SK-N-SH (cell line): ENCODE results near the gene SLC2A5.

Experiments
- CHD2 ChIP-seq: fragments of 150-350 bp; IDR thresholded peaks from 2 replicates; pipeline ENCODE4 v1.6.1; 2018; ENCODE audit warnings: low read length; ENCODE audit not compliant: partially characterized antibody
- NFIC ChIP-seq: IDR thresholded peaks from 2 replicates; pipeline ENCODE4 v1.4.0; 2012; ENCODE audit warnings: borderline replicate concordance
- SMC3 ChIP-seq: IDR thresholded peaks from 2 replicates; pipeline ENCODE4 v1.6.1; 2012; ENCODE audit warnings: low read depth, low read length, improper control_type of control experiment
- TAF1 ChIP-seq: IDR thresholded peaks from 2 replicates; pipeline ENCODE4 v1.6.1; 2012; ENCODE audit warnings: low read depth, mild to moderate bottlenecking, low read length, moderate library complexity, borderline replicate concordance
- TF ChIP-seq, protein P1 (sequence below): fragments of 200-600 bp; sonication (generic); IDR thresholded peaks from 2 replicates; pipeline ENCODE4 v1.6.1; 2017; ENCODE audit warnings: antibody characterized with exemption, mild to moderate bottlenecking, moderate library complexity
- TF ChIP-seq, protein P2 (sequence below): IDR thresholded peaks from 2 replicates; pipeline ENCODE4; 2012

DNA sequence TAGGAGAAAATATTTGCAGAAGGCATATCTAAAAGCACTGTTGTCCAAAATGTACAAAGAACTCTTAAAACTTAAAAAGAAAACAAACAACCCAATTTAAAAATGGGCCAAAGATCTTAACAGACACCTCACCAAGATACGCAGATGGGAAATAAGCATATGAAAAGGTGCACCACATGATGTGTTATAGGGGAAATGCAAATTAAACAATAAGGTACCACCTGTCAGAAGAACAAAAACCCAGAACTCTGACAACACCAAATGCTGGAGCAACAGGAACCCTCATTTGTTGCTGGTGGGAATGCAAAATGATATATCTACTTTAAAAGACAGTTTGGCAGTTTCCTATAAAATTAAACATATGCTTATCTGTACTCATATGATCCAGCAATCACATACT is 18.1 kb downstream of the SLC2A5 start:
- TF ChIP-seq, protein P1, sequence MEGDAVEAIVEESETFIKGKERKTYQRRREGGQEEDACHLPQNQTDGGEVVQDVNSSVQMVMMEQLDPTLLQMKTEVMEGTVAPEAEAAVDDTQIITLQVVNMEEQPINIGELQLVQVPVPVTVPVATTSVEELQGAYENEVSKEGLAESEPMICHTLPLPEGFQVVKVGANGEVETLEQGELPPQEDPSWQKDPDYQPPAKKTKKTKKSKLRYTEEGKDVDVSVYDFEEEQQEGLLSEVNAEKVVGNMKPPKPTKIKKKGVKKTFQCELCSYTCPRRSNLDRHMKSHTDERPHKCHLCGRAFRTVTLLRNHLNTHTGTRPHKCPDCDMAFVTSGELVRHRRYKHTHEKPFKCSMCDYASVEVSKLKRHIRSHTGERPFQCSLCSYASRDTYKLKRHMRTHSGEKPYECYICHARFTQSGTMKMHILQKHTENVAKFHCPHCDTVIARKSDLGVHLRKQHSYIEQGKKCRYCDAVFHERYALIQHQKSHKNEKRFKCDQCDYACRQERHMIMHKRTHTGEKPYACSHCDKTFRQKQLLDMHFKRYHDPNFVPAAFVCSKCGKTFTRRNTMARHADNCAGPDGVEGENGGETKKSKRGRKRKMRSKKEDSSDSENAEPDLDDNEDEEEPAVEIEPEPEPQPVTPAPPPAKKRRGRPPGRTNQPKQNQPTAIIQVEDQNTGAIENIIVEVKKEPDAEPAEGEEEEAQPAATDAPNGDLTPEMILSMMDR: no peak
- TF ChIP-seq SMC3 (no peak), TAF1 (no peak), NFIC (no peak), CHD2 (no peak)
- TF ChIP-seq, protein P2, sequence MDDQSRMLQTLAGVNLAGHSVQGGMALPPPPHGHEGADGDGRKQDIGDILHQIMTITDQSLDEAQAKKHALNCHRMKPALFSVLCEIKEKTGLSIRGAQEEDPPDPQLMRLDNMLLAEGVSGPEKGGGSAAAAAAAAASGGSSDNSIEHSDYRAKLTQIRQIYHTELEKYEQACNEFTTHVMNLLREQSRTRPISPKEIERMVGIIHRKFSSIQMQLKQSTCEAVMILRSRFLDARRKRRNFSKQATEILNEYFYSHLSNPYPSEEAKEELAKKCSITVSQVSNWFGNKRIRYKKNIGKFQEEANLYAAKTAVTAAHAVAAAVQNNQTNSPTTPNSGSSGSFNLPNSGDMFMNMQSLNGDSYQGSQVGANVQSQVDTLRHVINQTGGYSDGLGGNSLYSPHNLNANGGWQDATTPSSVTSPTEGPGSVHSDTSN: no peak
